Coronary artery (tissue), 2 donors: Measurements from ENCODE around the gene CDC5L.

Experiments used
- DNase-seq: peaks from one replicate; pipeline ENCODE4 v3.0.0-alpha.2; 2017; ENCODE audit warnings: low spot score
- H3K27ac ChIP-seq, 2 donors: fragments of 200-600 bp; sonication (generic); one replicate each; pipeline ENCODE4 v1.5.1; 2016 to 2019
- H3K4me3 ChIP-seq: fragments of 200-600 bp; sonication (generic); 2 replicates; pipeline ENCODE4 v1.5.1; 2016; ENCODE audit warnings: mild to moderate bottlenecking, moderate library complexity
- TF ChIP-seq, protein P1 (sequence below): fragments of 200-600 bp; sonication (generic); IDR thresholded peaks from one replicate; pipeline ENCODE4 v1.5.1; 2019; ENCODE audit warnings: antibody characterized with exemption

CDC5L gene

GRCh38 chr6:44375071-44375470 lies 12.4 kb upstream of the CDC5L start:
- no peak overlapping the region for H3K27ac ChIP-seq
- DNase-seq: no peak
- H3K4me3 ChIP-seq: no peak overlapping the region
- TF ChIP-seq, protein P1, sequence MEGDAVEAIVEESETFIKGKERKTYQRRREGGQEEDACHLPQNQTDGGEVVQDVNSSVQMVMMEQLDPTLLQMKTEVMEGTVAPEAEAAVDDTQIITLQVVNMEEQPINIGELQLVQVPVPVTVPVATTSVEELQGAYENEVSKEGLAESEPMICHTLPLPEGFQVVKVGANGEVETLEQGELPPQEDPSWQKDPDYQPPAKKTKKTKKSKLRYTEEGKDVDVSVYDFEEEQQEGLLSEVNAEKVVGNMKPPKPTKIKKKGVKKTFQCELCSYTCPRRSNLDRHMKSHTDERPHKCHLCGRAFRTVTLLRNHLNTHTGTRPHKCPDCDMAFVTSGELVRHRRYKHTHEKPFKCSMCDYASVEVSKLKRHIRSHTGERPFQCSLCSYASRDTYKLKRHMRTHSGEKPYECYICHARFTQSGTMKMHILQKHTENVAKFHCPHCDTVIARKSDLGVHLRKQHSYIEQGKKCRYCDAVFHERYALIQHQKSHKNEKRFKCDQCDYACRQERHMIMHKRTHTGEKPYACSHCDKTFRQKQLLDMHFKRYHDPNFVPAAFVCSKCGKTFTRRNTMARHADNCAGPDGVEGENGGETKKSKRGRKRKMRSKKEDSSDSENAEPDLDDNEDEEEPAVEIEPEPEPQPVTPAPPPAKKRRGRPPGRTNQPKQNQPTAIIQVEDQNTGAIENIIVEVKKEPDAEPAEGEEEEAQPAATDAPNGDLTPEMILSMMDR: no peak

DNA sequence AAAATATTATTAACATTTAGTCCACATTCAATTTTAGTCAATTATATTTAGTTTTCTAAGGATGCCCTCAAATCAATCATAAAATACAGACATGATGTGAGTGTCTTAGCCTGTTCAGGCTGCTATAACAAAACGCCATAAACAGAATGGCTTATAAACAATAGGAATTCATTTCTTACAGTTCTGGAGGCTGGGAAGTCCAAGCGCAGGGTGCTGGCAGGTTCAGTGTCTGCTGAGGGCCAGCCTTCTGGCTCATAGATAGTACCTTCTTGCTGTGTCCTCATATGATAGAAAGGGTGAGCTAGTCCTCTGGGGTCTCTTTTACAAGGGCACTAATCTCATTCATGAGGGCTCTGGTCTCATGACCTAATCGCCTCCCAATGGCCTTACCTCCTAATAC lies 10.0 kb upstream of the CDC5L start:
- H3K27ac ChIP-seq: no peak overlapping the region
- no peak for DNase-seq
- TF ChIP-seq, protein P1: no peak
- H3K4me3 ChIP-seq: no peak overlapping the region

DNA sequence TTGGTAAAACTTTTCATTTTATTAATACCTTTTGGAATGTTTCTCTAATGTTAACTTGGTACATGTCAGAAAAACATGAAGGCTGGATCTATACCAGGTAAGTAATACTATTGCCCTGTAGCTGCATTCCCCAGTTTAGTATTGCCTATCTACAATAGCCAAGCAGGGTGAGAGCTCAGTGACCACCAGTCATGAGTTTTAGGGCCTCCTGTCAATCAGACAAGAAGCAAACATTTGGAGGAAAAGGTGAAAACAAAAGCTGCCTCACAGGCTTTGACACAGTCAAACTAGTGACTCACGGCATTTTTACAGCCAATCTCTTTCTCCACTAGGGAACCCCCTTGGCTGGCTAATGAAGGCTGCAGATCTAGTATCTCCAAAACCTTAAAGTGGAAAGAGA lies 9.5 kb upstream of the CDC5L start:
- TF ChIP-seq, protein P1: no peak
- H3K27ac ChIP-seq: no peak overlapping the region
- no peak for DNase-seq
- H3K4me3 ChIP-seq: no peak overlapping the region

DNA sequence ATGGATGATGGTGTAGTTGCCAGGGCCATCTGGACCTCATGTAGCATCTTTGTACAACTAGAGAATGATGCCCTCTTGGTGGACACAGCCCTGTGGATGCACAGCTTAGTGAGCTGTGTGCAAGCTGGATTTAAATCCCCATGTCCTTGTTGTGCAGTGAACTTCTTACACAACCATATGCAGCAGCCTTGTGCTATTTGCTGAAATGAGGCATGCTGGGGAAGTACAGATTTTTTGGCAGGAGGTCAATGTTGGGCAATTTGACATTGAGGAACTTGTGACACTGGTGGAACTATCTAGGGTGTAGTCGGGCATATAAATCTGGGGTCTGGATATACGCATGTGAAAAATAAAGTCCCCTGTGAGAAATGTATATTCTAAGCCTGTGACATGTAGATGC lies 5.8 kb upstream of the CDC5L start:
- Histone ChIP-seq H3K4me3 (no peak overlapping the region), H3K27ac (no peak overlapping the region)
- no peak for DNase-seq
- TF ChIP-seq, protein P1: no peak

GRCh38 chr6:44386364-44386928 lies 1.1 kb upstream of the CDC5L start:
- peak overlapping the region; percentile 91 to 95 for H3K27ac ChIP-seq
- TF ChIP-seq, protein P1: no peak
- H3K4me3 ChIP-seq: peak overlapping the region; percentile 85
- DNase-seq: peak; percentile 83

- DNase-seq: no peak
- TF ChIP-seq, protein P1: no peak
- H3K4me3 ChIP-seq: peak overlapping the region; percentile 85
- peak overlapping the region; percentile 91 to 95 for H3K27ac ChIP-seq
These were observed 569 bp upstream of the CDC5L start for GRCh38 chr6:44386929-44387345.

- Histone ChIP-seq H3K4me3 (peak overlapping the region; percentile 85), H3K27ac (peak overlapping the region; percentile 91 to 95)
- peak; percentile 79 for DNase-seq
- TF ChIP-seq, protein P1: no peak
These were observed 605 bp downstream of the CDC5L start for GRCh38 chr6:44388135-44388487.
